SU-DHL-6 (cell line): ENCODE results near the gene ERBB4.

Experiments
- H2AFZ ChIP-seq: fragments of 200-600 bp; sonication (generic); 2 replicates; pipeline ENCODE4 v1.6.1; 2014; ENCODE audit warnings: low read depth, mild to moderate bottlenecking, moderate library complexity, mixed read lengths, antibody characterized with exemption, low read length; ENCODE audit not compliant: severe bottlenecking
- H3F3A ChIP-seq: fragments of 200-600 bp; shearing (Covaris generic); 2 replicates; pipeline ENCODE4 v1.6.0; 2016; ENCODE audit warnings: antibody characterized with exemption, mild to moderate bottlenecking; ENCODE audit not compliant: insufficient read depth
- H3K27ac ChIP-seq: fragments of 200-600 bp; sonication (generic); 2 replicates; pipeline ENCODE4 v1.5.1; 2016; ENCODE audit warnings: low read depth, mild to moderate bottlenecking, low read length, moderate library complexity, mixed read lengths
- H3K27me3 ChIP-seq: fragments of 200-600 bp; sonication (generic), shearing (Covaris generic); 2 replicates; pipeline ENCODE4 v1.6.0; 2014; ENCODE audit warnings: mild to moderate bottlenecking, low read length
- H3K36me3 ChIP-seq: fragments of 200-600 bp; sonication (generic); 2 replicates; pipeline ENCODE4 v1.6.1; 2014; ENCODE audit warnings: mild to moderate bottlenecking, low read length, mixed read lengths
- H3K4me2 ChIP-seq: fragments of 300-600, 200-600 bp; shearing (Covaris generic), sonication (generic); 2 replicates; pipeline ENCODE4 v1.6.0; 2014; ENCODE audit warnings: low read length, low read depth, mild to moderate bottlenecking; ENCODE audit not compliant: poor library complexity, severe bottlenecking
- H3K4me3 ChIP-seq: fragments of 200-600 bp; sonication (generic); 2 replicates; pipeline ENCODE4 v1.5.1; 2014; ENCODE audit warnings: antibody characterized with exemption, low read length, mild to moderate bottlenecking, mixed read lengths; ENCODE audit not compliant: insufficient read depth, poor library complexity, severe bottlenecking
- H3K79me2 ChIP-seq: fragments of 200-600 bp; sonication (generic); 2 replicates; pipeline ENCODE4 v1.6.1; 2014; ENCODE audit warnings: mild to moderate bottlenecking, low read length, moderate library complexity; ENCODE audit not compliant: insufficient read depth
- H3K9ac ChIP-seq: fragments of 200-600 bp; sonication (generic); 2 replicates; pipeline ENCODE4 v1.7.0; 2014; ENCODE audit warnings: mild to moderate bottlenecking, low read length
- H3K9me2 ChIP-seq: fragments of 200-600 bp; sonication (generic); replicated peaks from 2 replicates; pipeline ENCODE4 v1.6.1; 2014; ENCODE audit warnings: low read length; ENCODE audit not compliant: insufficient read depth
- H3K9me3 ChIP-seq: fragments of 200-600 bp; sonication (generic); 2 replicates; pipeline ENCODE4 v1.6.1; 2014; ENCODE audit warnings: low read length, mixed read lengths; ENCODE audit not compliant: insufficient read depth
- H4K20me1 ChIP-seq: fragments of 200-600 bp; sonication (generic); 2 replicates; pipeline ENCODE4 v1.6.1; 2014; ENCODE audit warnings: low read depth, mild to moderate bottlenecking, antibody characterized with exemption, low read length, moderate library complexity, mixed read lengths
- EZH2phosphoT487 ChIP-seq: fragments of 200-600 bp; sonication (generic), shearing (Covaris generic); conservative IDR thresholded peaks from 2 replicates; pipeline ENCODE4 v1.6.1; 2018; ENCODE audit warnings: mild to moderate bottlenecking, antibody characterized with exemption, low read length, moderate library complexity, mixed read lengths
- TF ChIP-seq, protein P1 (sequence below): fragments of 200-600 bp; sonication (generic); IDR thresholded peaks from one replicate; pipeline ENCODE4 v1.5.1; 2017; ENCODE audit warnings: antibody characterized with exemption, mild to moderate bottlenecking, low read length, moderate library complexity; ENCODE audit not compliant: insufficient read depth, poor library complexity, severe bottlenecking

Gene ERBB4

DNA sequence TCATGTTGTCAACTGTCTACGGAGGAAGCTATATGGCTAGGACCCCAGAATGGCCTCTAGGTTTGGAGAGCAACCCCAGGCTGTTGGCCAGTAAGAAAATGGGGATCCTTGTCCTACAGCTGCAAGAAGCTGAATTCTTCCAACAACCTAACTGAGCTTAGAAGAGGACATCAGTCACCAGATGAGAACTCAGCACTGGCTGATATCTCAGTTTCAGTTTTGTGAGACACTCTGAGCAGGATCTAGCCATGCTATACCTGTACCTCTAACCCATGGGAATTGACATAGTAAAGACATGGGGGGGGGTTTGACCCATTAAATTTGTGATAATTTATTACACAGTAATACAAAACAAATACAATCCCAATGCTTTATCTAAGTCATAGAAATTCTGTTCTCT, 312.5 kb downstream of the ERBB4 start:
- Histone ChIP-seq H3K36me3 (no peaks in the 10 kb centered on the region), H2AFZ (no peak overlapping the region), H3K27me3 (no peaks in the 10 kb centered on the region), H3K79me2 (no peaks in the 10 kb centered on the region), H4K20me1 (no peaks in the 10 kb centered on the region), H3K27ac (no peak overlapping the region), H3K9ac (no peak overlapping the region), H3F3A (no peaks in the 10 kb centered on the region), H3K4me2 (no peak overlapping the region), H3K4me3 (no peak overlapping the region), H3K9me2 (no peaks in the 10 kb centered on the region), H3K9me3 (no peaks in the 10 kb centered on the region)
- TF ChIP-seq, protein P1, sequence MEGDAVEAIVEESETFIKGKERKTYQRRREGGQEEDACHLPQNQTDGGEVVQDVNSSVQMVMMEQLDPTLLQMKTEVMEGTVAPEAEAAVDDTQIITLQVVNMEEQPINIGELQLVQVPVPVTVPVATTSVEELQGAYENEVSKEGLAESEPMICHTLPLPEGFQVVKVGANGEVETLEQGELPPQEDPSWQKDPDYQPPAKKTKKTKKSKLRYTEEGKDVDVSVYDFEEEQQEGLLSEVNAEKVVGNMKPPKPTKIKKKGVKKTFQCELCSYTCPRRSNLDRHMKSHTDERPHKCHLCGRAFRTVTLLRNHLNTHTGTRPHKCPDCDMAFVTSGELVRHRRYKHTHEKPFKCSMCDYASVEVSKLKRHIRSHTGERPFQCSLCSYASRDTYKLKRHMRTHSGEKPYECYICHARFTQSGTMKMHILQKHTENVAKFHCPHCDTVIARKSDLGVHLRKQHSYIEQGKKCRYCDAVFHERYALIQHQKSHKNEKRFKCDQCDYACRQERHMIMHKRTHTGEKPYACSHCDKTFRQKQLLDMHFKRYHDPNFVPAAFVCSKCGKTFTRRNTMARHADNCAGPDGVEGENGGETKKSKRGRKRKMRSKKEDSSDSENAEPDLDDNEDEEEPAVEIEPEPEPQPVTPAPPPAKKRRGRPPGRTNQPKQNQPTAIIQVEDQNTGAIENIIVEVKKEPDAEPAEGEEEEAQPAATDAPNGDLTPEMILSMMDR, result no peak
- no peak for TF ChIP-seq EZH2phosphoT487

DNA sequence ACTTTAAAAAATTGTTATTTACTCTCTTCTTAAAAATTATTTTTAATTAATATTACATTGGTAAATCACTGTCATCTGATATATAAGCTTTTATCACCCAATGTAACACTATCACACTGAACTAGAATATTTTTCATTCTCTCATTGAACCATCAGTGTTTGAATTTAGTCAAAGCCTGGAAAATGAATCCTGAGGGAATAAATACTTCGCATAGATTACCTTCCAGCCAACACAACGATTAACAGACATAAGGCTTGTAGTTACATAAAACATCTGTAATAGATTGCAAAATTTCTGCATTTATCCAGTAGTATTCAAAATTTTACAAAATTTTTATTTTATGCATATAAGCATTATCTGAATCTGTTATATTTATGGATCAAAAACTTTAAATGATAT, 314.9 kb downstream of the ERBB4 start:
- H3K9ac ChIP-seq, result no peak overlapping the region
- H3K4me3 ChIP-seq, result no peak overlapping the region
- no peaks in the 10 kb centered on the region for H3K9me3 ChIP-seq
- no peaks in the 10 kb centered on the region for H3F3A ChIP-seq
- H3K27me3 ChIP-seq, result no peaks in the 10 kb centered on the region
- H3K27ac ChIP-seq, result no peak overlapping the region
- no peaks in the 10 kb centered on the region for H3K9me2 ChIP-seq
- H3K4me2 ChIP-seq, result no peak overlapping the region
- H4K20me1 ChIP-seq, result no peaks in the 10 kb centered on the region
- no peaks in the 10 kb centered on the region for H3K79me2 ChIP-seq
- no peak overlapping the region for H2AFZ ChIP-seq
- no peak for TF ChIP-seq EZH2phosphoT487
- TF ChIP-seq, protein P1, result no peak
- H3K36me3 ChIP-seq, result no peaks in the 10 kb centered on the region

DNA sequence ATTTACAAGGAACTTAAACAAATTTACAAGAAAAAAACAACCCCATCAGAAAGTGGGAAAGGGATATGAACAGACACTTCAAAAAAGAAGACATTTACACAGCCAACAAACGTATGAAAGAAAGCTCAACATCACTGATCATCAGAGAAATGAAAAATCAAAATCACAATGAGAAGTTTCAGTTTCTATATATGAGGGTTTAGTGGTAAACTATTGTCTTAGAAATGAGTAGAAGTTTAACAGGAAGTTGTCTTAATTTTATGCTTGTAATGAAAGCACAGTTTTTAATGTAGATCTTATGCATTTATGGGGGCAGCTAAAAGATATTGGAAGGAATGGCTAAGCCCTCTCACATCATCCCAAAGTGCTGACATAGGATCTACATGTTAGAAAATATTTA, 325.4 kb downstream of the ERBB4 start:
- H3K4me2 ChIP-seq, result no peak overlapping the region
- no peak overlapping the region for H3K27ac ChIP-seq
- H2AFZ ChIP-seq, result no peak overlapping the region
- no peak overlapping the region for H3K4me3 ChIP-seq
- H3K9me2 ChIP-seq, result no peaks in the 10 kb centered on the region
- TF ChIP-seq, protein P1, result no peak
- no peak for TF ChIP-seq EZH2phosphoT487
- H3K79me2 ChIP-seq, result no peaks in the 10 kb centered on the region
- no peaks in the 10 kb centered on the region for H3K36me3 ChIP-seq
- no peaks in the 10 kb centered on the region for H4K20me1 ChIP-seq
- no peak overlapping the region for H3K9ac ChIP-seq
- H3F3A ChIP-seq, result no peaks in the 10 kb centered on the region
- H3K27me3 ChIP-seq, result no peaks in the 10 kb centered on the region
- no peaks in the 10 kb centered on the region for H3K9me3 ChIP-seq

DNA sequence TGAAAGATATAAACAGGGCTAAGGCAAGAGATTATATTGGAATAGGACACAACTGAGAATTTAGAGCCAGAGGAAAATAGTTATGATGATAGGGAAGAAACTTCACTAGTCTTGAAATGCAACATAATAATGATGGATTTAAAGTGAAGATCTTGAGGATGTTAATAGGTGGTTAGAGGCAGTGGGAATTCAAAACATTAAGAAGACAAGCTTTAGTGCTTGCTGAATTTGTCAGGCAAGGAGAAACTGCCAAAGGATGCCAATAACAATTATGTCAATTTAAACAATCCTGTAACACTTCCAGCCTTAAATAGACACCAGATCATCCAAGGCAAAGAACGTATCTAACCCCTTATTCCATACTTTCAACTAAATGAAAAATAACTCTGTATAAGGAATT, 330.1 kb downstream of the ERBB4 start:
- Histone ChIP-seq H3K9me2 (no peaks in the 10 kb centered on the region), H3F3A (no peaks in the 10 kb centered on the region), H3K27ac (no peak overlapping the region), H2AFZ (no peak overlapping the region), H3K79me2 (no peaks in the 10 kb centered on the region), H3K9me3 (no peaks in the 10 kb centered on the region), H3K36me3 (no peaks in the 10 kb centered on the region), H3K9ac (no peak overlapping the region), H3K4me3 (no peak overlapping the region), H4K20me1 (no peaks in the 10 kb centered on the region), H3K27me3 (no peaks in the 10 kb centered on the region), H3K4me2 (no peak overlapping the region)
- no peak for TF ChIP-seq EZH2phosphoT487
- TF ChIP-seq, protein P1, result no peak
